Keratinocyte (primary cell): ENCODE data around the gene EHMT1.

Source experiments
- EZH2 ChIP-seq: IDR thresholded peaks from one replicate; pipeline ENCODE4 v1.6.1; 2012; ENCODE audit warnings: inconsistent platforms, mild to moderate bottlenecking, low read length, moderate library complexity
- TF ChIP-seq, protein P1 (sequence below), 3 experiments: IDR thresholded peaks in 1 of 3; conservative IDR thresholded peaks in 1 of 3; optimal IDR thresholded peaks in 1 of 3; 2 replicates in 2 of 3; 3 replicates in 1 of 3; pipeline versions ENCODE3 to v1.5.1; 2011; ENCODE audit warnings: low read length in 3 of 3, mild to moderate bottlenecking in 3 of 3, moderate library complexity in 2 of 3, control low read depth in 1 of 3, inconsistent platforms in 1 of 3; ENCODE audit not compliant: insufficient read depth in 2 of 3; ENCODE audit errors: extremely low read depth in 1 of 3

DNA sequence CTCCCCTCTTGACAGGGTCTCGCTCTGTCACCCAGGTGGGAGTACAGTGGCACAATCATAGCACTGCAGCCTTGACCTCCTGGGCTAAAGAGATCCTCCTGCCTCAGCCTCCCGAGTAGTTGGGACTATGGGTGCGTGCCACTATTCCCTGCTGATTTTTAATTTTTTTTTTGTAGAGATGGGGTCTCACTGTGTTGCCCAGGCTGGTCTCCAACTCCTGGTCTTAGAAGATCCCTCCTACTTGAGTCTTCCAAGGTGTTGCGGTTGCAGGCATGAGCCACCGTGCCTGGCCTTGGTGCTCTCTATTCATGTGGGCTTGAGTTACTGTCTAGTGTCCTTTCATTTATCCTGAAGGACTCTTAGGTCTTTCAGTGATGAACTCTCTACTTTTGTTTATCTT lies 24.1 kb downstream of the EHMT1 start:
- TF ChIP-seq, protein P1, sequence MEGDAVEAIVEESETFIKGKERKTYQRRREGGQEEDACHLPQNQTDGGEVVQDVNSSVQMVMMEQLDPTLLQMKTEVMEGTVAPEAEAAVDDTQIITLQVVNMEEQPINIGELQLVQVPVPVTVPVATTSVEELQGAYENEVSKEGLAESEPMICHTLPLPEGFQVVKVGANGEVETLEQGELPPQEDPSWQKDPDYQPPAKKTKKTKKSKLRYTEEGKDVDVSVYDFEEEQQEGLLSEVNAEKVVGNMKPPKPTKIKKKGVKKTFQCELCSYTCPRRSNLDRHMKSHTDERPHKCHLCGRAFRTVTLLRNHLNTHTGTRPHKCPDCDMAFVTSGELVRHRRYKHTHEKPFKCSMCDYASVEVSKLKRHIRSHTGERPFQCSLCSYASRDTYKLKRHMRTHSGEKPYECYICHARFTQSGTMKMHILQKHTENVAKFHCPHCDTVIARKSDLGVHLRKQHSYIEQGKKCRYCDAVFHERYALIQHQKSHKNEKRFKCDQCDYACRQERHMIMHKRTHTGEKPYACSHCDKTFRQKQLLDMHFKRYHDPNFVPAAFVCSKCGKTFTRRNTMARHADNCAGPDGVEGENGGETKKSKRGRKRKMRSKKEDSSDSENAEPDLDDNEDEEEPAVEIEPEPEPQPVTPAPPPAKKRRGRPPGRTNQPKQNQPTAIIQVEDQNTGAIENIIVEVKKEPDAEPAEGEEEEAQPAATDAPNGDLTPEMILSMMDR (optimal IDR thresholded peaks at IDR 0.05 in 1 of 3, IDR thresholded peaks at IDR 0.05 in 1 of 3, conservative IDR thresholded peaks at IDR 0.05 in 1 of 3; ENCODE audit: extremely low read depth in 1 of 3, insufficient read depth in 2 of 3, low read length in 3 of 3) = no peak
- TF ChIP-seq EZH2 = no peak
